Measurements from ENCODE around the gene RRP8.

GRCh38 chr11:6638429-6638828 is 35.0 kb upstream of the RRP8 start:
- TF ChIP-seq, protein P1, sequence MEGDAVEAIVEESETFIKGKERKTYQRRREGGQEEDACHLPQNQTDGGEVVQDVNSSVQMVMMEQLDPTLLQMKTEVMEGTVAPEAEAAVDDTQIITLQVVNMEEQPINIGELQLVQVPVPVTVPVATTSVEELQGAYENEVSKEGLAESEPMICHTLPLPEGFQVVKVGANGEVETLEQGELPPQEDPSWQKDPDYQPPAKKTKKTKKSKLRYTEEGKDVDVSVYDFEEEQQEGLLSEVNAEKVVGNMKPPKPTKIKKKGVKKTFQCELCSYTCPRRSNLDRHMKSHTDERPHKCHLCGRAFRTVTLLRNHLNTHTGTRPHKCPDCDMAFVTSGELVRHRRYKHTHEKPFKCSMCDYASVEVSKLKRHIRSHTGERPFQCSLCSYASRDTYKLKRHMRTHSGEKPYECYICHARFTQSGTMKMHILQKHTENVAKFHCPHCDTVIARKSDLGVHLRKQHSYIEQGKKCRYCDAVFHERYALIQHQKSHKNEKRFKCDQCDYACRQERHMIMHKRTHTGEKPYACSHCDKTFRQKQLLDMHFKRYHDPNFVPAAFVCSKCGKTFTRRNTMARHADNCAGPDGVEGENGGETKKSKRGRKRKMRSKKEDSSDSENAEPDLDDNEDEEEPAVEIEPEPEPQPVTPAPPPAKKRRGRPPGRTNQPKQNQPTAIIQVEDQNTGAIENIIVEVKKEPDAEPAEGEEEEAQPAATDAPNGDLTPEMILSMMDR (IDR thresholded peaks at IDR 0.05): no peak
- TF ChIP-seq POLR2A (IDR thresholded peaks at IDR 0.05) (no peak), EP300 (IDR thresholded peaks at IDR 0.05) (no peak), POLR2AphosphoS5 (IDR thresholded peaks at IDR 0.05) (no peak)

Data from upper lobe of left lung (tissue), 4 donors.